ENCODE measurements around the gene FEM1C.

The FEM1C gene

GRCh38 chr5:115509547-115509946 is 35.0 kb downstream of the FEM1C start:
- no peaks in the 10 kb centered on the region for H3K36me3 ChIP-seq (ENCODE audit: control insufficient read depth, insufficient read depth, low read length)
- no peak overlapping the region for H3K4me3 ChIP-seq (ENCODE audit: low read length)
- H3K9me3 ChIP-seq (ENCODE audit: control insufficient read depth, low read length) = no peaks in the 10 kb centered on the region
- H3K4me1 ChIP-seq (ENCODE audit: control insufficient read depth, insufficient read depth, low read length) = no peaks in the 10 kb centered on the region
- no peaks in the 10 kb centered on the region for H3K27me3 ChIP-seq (ENCODE audit: control insufficient read depth, insufficient read depth, low read length)
- H3K9ac ChIP-seq (ENCODE audit: low read length) = no peak overlapping the region

GRCh38 chr5:115507681-115508080 is 36.9 kb downstream of the FEM1C start:
- no peaks in the 10 kb centered on the region for H3K27me3 ChIP-seq (ENCODE audit: control insufficient read depth, insufficient read depth, low read length)
- H3K4me3 ChIP-seq (ENCODE audit: low read length) = no peak overlapping the region
- no peaks in the 10 kb centered on the region for H3K9me3 ChIP-seq (ENCODE audit: control insufficient read depth, low read length)
- no peaks in the 10 kb centered on the region for H3K36me3 ChIP-seq (ENCODE audit: control insufficient read depth, insufficient read depth, low read length)
- no peaks in the 10 kb centered on the region for H3K4me1 ChIP-seq (ENCODE audit: control insufficient read depth, insufficient read depth, low read length)
- H3K9ac ChIP-seq (ENCODE audit: low read length) = no peak overlapping the region

DNA sequence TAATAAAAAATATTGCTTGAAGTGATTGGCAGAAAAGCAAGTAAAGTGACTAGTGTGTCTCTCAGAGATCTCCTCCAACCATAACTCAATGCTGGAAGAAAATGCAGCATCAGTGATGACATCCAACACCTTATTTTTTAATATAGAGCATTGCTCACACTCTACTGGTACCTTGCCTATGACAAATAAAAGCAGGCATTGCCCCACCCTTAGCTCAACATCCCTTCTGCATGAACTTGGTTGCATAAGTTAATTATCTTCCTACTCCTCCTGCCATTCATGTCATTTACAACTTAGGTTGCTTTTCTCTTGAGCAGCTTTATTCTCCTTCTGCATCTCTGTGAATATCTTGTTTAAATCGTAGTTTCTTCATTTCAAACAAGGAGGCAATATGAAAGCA is 41.2 kb downstream of the FEM1C start:
- no peaks in the 10 kb centered on the region for H3K9me3 ChIP-seq (ENCODE audit: control insufficient read depth, low read length)

GRCh38 chr5:115501464-115502210 is 42.9 kb downstream of the FEM1C start:
- H3K4me3 ChIP-seq (ENCODE audit: low read length) = no peak overlapping the region
- no peaks in the 10 kb centered on the region for H3K4me1 ChIP-seq (ENCODE audit: control insufficient read depth, insufficient read depth, low read length)
- no peaks in the 10 kb centered on the region for H3K9me3 ChIP-seq (ENCODE audit: control insufficient read depth, low read length)
- no peaks in the 10 kb centered on the region for H3K36me3 ChIP-seq (ENCODE audit: control insufficient read depth, insufficient read depth, low read length)
- no peak overlapping the region for H3K9ac ChIP-seq (ENCODE audit: low read length)
- H3K27me3 ChIP-seq (ENCODE audit: control insufficient read depth, insufficient read depth, low read length) = no peaks in the 10 kb centered on the region

More for the DNA sequence above, 41.2 kb downstream of the FEM1C start:
- Histone ChIP-seq H3K4me3 (ENCODE audit: low read length) (no peak overlapping the region), H3K4me1 (ENCODE audit: control insufficient read depth, insufficient read depth, low read length) (no peaks in the 10 kb centered on the region), H3K27me3 (ENCODE audit: control insufficient read depth, insufficient read depth, low read length) (no peaks in the 10 kb centered on the region), H3K36me3 (ENCODE audit: control insufficient read depth, insufficient read depth, low read length) (no peaks in the 10 kb centered on the region), H3K9ac (ENCODE audit: low read length) (no peak overlapping the region)

GRCh38 chr5:115500225-115500624 is 44.4 kb downstream of the FEM1C start:
- no peaks in the 10 kb centered on the region for H3K36me3 ChIP-seq (ENCODE audit: control insufficient read depth, insufficient read depth, low read length)
- H3K4me3 ChIP-seq (ENCODE audit: low read length) = no peak overlapping the region
- no peaks in the 10 kb centered on the region for H3K27me3 ChIP-seq (ENCODE audit: control insufficient read depth, insufficient read depth, low read length)
- no peaks in the 10 kb centered on the region for H3K4me1 ChIP-seq (ENCODE audit: control insufficient read depth, insufficient read depth, low read length)
- no peaks in the 10 kb centered on the region for H3K9me3 ChIP-seq (ENCODE audit: control insufficient read depth, low read length)
- H3K9ac ChIP-seq (ENCODE audit: low read length) = no peak overlapping the region

DNA sequence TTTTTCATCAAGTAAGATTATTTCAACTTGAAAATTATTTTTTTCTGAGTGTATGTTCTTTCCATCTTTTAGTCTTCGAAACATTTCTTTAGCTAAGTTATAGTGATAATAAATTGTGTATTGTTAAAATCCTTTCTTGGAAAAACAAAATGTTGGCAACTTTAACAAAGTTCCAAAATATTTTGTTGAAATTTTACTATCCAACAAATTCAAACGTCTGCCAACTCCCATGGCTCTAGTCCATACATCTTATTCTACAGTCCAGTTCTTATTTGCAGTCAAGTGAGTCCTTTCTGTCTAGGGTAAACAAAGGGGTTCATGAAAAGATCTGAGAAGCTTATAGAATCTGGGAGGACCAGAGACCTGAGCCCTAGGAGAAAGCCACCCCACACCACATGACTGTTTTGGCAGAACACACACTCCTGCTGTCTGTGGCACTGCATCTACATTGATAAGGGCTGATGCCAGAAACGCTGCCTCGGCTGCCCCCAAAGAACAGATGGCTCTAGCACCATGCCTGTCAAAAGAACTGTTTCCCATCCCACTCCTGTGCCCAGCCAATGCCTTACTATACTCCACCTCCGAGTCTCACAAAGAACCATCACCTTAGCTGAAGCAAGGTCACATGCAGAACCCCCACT is 47.5 kb downstream of the FEM1C start:
- Histone ChIP-seq H3K4me3 (ENCODE audit: low read length) (no peak overlapping the region), H3K9ac (ENCODE audit: low read length) (no peak overlapping the region), H3K36me3 (ENCODE audit: control insufficient read depth, insufficient read depth, low read length) (no peaks in the 10 kb centered on the region), H3K9me3 (ENCODE audit: control insufficient read depth, low read length) (no peaks in the 10 kb centered on the region), H3K27me3 (ENCODE audit: control insufficient read depth, insufficient read depth, low read length) (no peaks in the 10 kb centered on the region), H3K4me1 (ENCODE audit: control insufficient read depth, insufficient read depth, low read length) (no peaks in the 10 kb centered on the region)

DNA sequence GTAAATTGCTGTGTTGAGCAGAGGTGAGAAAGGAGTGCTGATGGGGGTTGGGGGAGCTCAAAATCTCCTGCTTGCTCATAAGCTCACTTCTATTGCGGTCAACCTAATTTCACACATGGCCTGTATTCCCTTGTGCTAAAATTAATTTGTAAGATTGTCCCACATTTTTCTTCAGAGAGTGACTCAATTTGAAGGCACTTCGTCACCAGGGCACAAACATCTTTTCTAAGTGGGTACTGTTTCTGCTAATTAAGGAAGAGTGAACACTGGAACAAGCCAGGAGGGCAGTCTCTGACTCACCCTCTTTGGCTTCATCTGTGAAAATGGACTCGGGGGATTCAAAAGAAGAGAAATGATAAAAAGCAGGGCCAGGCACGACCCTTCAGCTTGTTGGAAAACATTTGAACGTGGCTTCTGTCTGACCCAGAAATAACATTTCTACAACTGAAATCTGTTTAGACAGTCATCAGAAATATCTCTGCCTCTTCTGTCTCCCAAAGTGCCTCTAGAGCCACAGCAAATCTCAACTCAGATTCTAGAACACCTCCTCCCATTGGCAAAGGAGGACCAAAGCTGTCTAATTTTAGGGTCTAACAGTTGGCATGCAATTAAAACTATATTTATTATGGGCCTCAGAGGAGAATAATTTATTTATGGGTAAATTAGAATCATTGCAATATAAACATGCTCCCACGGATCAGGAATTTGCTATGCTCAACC is 49.8 kb downstream of the FEM1C start:
- Histone ChIP-seq H3K27me3 (ENCODE audit: control insufficient read depth, insufficient read depth, low read length) (no peaks in the 10 kb centered on the region), H3K9ac (ENCODE audit: low read length) (no peak overlapping the region), H3K4me3 (ENCODE audit: low read length) (no peak overlapping the region), H3K36me3 (ENCODE audit: control insufficient read depth, insufficient read depth, low read length) (no peaks in the 10 kb centered on the region), H3K9me3 (ENCODE audit: control insufficient read depth, low read length) (no peaks in the 10 kb centered on the region), H3K4me1 (ENCODE audit: control insufficient read depth, insufficient read depth, low read length) (no peaks in the 10 kb centered on the region)

GRCh38 chr5:115490596-115490995 is 54.0 kb downstream of the FEM1C start:
- Histone ChIP-seq H3K4me1 (ENCODE audit: control insufficient read depth, insufficient read depth, low read length) (no peaks in the 10 kb centered on the region), H3K36me3 (ENCODE audit: control insufficient read depth, insufficient read depth, low read length) (no peaks in the 10 kb centered on the region), H3K9ac (ENCODE audit: low read length) (no peak overlapping the region), H3K9me3 (ENCODE audit: control insufficient read depth, low read length) (no peaks in the 10 kb centered on the region), H3K27me3 (ENCODE audit: control insufficient read depth, insufficient read depth, low read length) (no peaks in the 10 kb centered on the region), H3K4me3 (ENCODE audit: low read length) (no peak overlapping the region)

DNA sequence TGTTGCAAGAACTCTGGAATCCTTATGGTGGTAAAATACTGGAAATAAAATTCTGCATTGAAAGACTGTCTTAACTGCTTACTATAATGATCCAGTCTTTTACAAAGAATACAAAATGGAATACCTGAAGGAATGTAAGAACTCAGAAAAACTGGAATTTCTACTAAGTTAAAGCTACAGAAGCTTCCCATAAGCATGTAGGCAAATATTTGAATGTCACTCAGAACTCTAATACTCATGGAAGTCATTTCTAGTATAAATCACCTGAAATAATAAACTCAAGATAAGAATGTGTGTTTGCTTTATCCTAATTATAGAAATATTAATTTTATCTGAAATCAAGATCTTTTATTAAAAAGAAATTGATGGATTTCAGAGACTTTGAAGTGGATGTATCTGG is 54.8 kb downstream of the FEM1C start:
- no peaks in the 10 kb centered on the region for H3K4me1 ChIP-seq (ENCODE audit: control insufficient read depth, insufficient read depth, low read length)
- no peak overlapping the region for H3K9ac ChIP-seq (ENCODE audit: low read length)
- H3K4me3 ChIP-seq (ENCODE audit: low read length) = no peak overlapping the region
- no peaks in the 10 kb centered on the region for H3K9me3 ChIP-seq (ENCODE audit: control insufficient read depth, low read length)
- no peaks in the 10 kb centered on the region for H3K27me3 ChIP-seq (ENCODE audit: control insufficient read depth, insufficient read depth, low read length)
- H3K36me3 ChIP-seq (ENCODE audit: control insufficient read depth, insufficient read depth, low read length) = no peaks in the 10 kb centered on the region

DNA sequence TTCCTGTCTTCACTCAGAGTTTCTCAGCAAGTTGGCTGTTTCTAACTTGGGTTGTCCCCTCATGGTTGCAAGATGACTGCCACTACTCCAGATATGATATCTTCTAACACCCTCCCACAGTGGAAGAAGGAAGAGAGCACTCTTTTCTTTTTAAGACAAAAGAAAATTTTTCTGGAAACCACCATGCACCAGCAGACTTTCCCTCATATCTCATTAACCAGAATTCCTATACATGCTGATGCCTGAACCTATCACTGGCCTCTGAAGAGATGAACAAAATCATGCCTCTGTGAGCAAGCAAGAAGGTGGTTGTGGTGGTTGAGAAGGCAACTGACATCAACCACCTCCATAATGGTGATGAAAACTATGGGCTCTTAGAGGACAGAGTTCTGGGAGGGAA is 56.8 kb downstream of the FEM1C start:
- Histone ChIP-seq H3K27me3 (ENCODE audit: control insufficient read depth, insufficient read depth, low read length) (no peaks in the 10 kb centered on the region), H3K9ac (ENCODE audit: low read length) (no peak overlapping the region), H3K4me3 (ENCODE audit: low read length) (no peak overlapping the region), H3K9me3 (ENCODE audit: control insufficient read depth, low read length) (no peaks in the 10 kb centered on the region), H3K36me3 (ENCODE audit: control insufficient read depth, insufficient read depth, low read length) (no peaks in the 10 kb centered on the region), H3K4me1 (ENCODE audit: control insufficient read depth, insufficient read depth, low read length) (no peaks in the 10 kb centered on the region)

- Histone ChIP-seq H3K4me1 (ENCODE audit: control insufficient read depth, insufficient read depth, low read length) (no peaks in the 10 kb centered on the region), H3K9me3 (ENCODE audit: control insufficient read depth, low read length) (no peaks in the 10 kb centered on the region), H3K36me3 (ENCODE audit: control insufficient read depth, insufficient read depth, low read length) (no peaks in the 10 kb centered on the region), H3K4me3 (ENCODE audit: low read length) (no peak overlapping the region), H3K9ac (ENCODE audit: low read length) (no peak overlapping the region), H3K27me3 (ENCODE audit: control insufficient read depth, insufficient read depth, low read length) (no peaks in the 10 kb centered on the region)
These were observed 57.4 kb downstream of the FEM1C start for GRCh38 chr5:115487168-115487567.

GRCh38 chr5:115486728-115487127 is 57.8 kb downstream of the FEM1C start:
- Histone ChIP-seq H3K36me3 (ENCODE audit: control insufficient read depth, insufficient read depth, low read length) (no peaks in the 10 kb centered on the region), H3K27me3 (ENCODE audit: control insufficient read depth, insufficient read depth, low read length) (no peaks in the 10 kb centered on the region), H3K9me3 (ENCODE audit: control insufficient read depth, low read length) (no peaks in the 10 kb centered on the region), H3K9ac (ENCODE audit: low read length) (no peak overlapping the region), H3K4me3 (ENCODE audit: low read length) (no peak overlapping the region), H3K4me1 (ENCODE audit: control insufficient read depth, insufficient read depth, low read length) (no peaks in the 10 kb centered on the region)
